ENCODE results near the gene SS18L1.

The SS18L1 gene

GRCh38 chr20:62157387-62158087 lies 14.0 kb downstream of the SS18L1 start:
- DNase-seq = no peak

GRCh38 chr20:62158088-62158400 lies 14.5 kb downstream of the SS18L1 start:
- DNase-seq = no peak

GRCh38 chr20:62158541-62158940 lies 15.0 kb downstream of the SS18L1 start:
- DNase-seq = no peak

- DNase-seq = no peak
Measured at GRCh38 chr20:62159052-62159451, 15.5 kb downstream of the SS18L1 start.

- DNase-seq = no peak
Measured at GRCh38 chr20:62159839-62160238, 16.3 kb downstream of the SS18L1 start.

GRCh38 chr20:62160253-62160652 lies 16.7 kb downstream of the SS18L1 start:
- DNase-seq = no peak

- no peak for DNase-seq
Measured at GRCh38 chr20:62160876-62161275, 17.3 kb downstream of the SS18L1 start.

GRCh38 chr20:62161347-62161746 lies 17.8 kb downstream of the SS18L1 start:
- no peak for DNase-seq

- DNase-seq = no peak
Measured at GRCh38 chr20:62162765-62163484, 19.4 kb downstream of the SS18L1 start.

- no peak for DNase-seq
Measured at GRCh38 chr20:62163485-62163865, 19.9 kb downstream of the SS18L1 start.

- DNase-seq = no peak
Measured at GRCh38 chr20:62163986-62164762, 20.6 kb downstream of the SS18L1 start.

- no peak for DNase-seq
Measured at GRCh38 chr20:62164879-62165761, 21.6 kb downstream of the SS18L1 start.

- no peak for DNase-seq
Measured at GRCh38 chr20:62165762-62166399, 22.3 kb downstream of the SS18L1 start.

- no peak for DNase-seq
Measured at GRCh38 chr20:62167474-62167873, 23.9 kb downstream of the SS18L1 start.

- no peak for DNase-seq
Measured at GRCh38 chr20:62168061-62168460, 24.5 kb downstream of the SS18L1 start.

- no peak for DNase-seq
Measured at GRCh38 chr20:62168890-62169435, 25.4 kb downstream of the SS18L1 start.

GRCh38 chr20:62170536-62170935 lies 27.0 kb downstream of the SS18L1 start:
- DNase-seq = no peak

GRCh38 chr20:62171245-62171644 lies 27.7 kb downstream of the SS18L1 start:
- no peak for DNase-seq

GRCh38 chr20:62172666-62173065 lies 29.1 kb downstream of the SS18L1 start:
- DNase-seq = no peak

- DNase-seq = no peak
Measured at GRCh38 chr20:62174021-62174804, 30.6 kb downstream of the SS18L1 start.
